GM23338 (cell line): ENCODE results near the gene NLRC4. TPM values are rescaled to one million over a fixed set of nuclear protein-coding genes. Genes with fewer than 3 reads are reported as not detected.

ENCODE experiments used
- ATAC-seq: fragments of 200-7000 bp; cut with Tn5 transposase; 3 replicates; pipeline ENCODE4 v1.9.1; 2020
- DNase-seq: peaks from one replicate; pipeline ENCODE4 v3.0.0-alpha.2; 2015; ENCODE audit warnings: low spot score
- H2AFZ ChIP-seq: fragments of 200-600 bp; sonication (generic); 2 replicates; pipeline ENCODE4 v1.8.0; 2016; ENCODE audit warnings: antibody characterized with exemption, mild to moderate bottlenecking, moderate library complexity
- H3F3A ChIP-seq: fragments of 200-600 bp; sonication (generic); replicated peaks from 2 replicates; pipeline ENCODE4 v1.8.0; 2017; ENCODE audit warnings: antibody characterized with exemption, mixed run types, low read depth
- H3K27ac ChIP-seq: fragments of 200-600 bp; sonication (generic); 2 replicates; pipeline ENCODE4 v1.6.1; 2016; ENCODE audit warnings: low read depth
- H3K27me3 ChIP-seq: fragments of 200-600 bp; sonication (generic); 2 replicates; pipeline ENCODE4 v1.8.0; 2016; ENCODE audit warnings: mild to moderate bottlenecking, mixed run types, moderate library complexity; ENCODE audit not compliant: insufficient read depth
- H3K36me3 ChIP-seq: fragments of 200-600 bp; sonication (generic); 2 replicates; pipeline ENCODE4 v1.8.0; 2016; ENCODE audit warnings: mild to moderate bottlenecking; ENCODE audit not compliant: insufficient read depth
- H3K4me1 ChIP-seq: fragments of 200-600 bp; sonication (generic); 2 replicates; pipeline ENCODE4 v1.8.0; 2016; ENCODE audit warnings: mild to moderate bottlenecking, moderate library complexity; ENCODE audit not compliant: insufficient read depth
- H3K4me2 ChIP-seq: fragments of 200-600 bp; sonication (generic); 2 replicates; pipeline ENCODE4 v1.7.1; 2017; ENCODE audit warnings: mixed run types
- H3K4me3 ChIP-seq: fragments of 200-600 bp; sonication (generic); 2 replicates; pipeline ENCODE4 v1.6.1; 2016; ENCODE audit warnings: mixed run types
- H3K79me2 ChIP-seq: fragments of 200-600 bp; sonication (generic); replicated peaks from 2 replicates; pipeline ENCODE4 v1.8.0; 2017; ENCODE audit warnings: mild to moderate bottlenecking; ENCODE audit not compliant: insufficient read depth
- H3K9me2 ChIP-seq: fragments of 200-600 bp; sonication (generic); 2 replicates; pipeline ENCODE4 v1.8.0; 2017; ENCODE audit not compliant: insufficient read depth
- H4K20me1 ChIP-seq: fragments of 200-600 bp; sonication (generic); replicated peaks from 2 replicates; pipeline ENCODE4 v1.8.0; 2017; ENCODE audit warnings: mild to moderate bottlenecking; ENCODE audit not compliant: insufficient read depth
- H3K27ac Mint-ChIP-seq: 2 replicates; pipeline ENCODE4 v1.8.0; 2020; ENCODE audit warnings: inconsistent platforms, mild to moderate bottlenecking, moderate library complexity, mixed read lengths
- H3K27me3 Mint-ChIP-seq: 3 replicates; pipeline ENCODE4 v1.8.0; 2022; ENCODE audit warnings: low read depth, mild to moderate bottlenecking, moderate library complexity, mixed read lengths, inconsistent platforms; ENCODE audit not compliant: insufficient read depth, poor library complexity
- H3K36me3 Mint-ChIP-seq: 3 replicates; pipeline ENCODE4 v1.8.0; 2021; ENCODE audit warnings: low read depth, mild to moderate bottlenecking, inconsistent platforms, moderate library complexity, mixed read lengths
- H3K4me1 Mint-ChIP-seq: 3 replicates; pipeline ENCODE4 v1.8.0; 2020; ENCODE audit warnings: mild to moderate bottlenecking, inconsistent platforms, mixed read lengths
- H3K4me3 Mint-ChIP-seq: 3 replicates; pipeline ENCODE4 v1.8.0; 2021; ENCODE audit warnings: moderate library complexity, mild to moderate bottlenecking, inconsistent platforms, mixed read lengths
- H3K9me3 Mint-ChIP-seq: 3 replicates; pipeline ENCODE4 v1.8.0; 2020; ENCODE audit warnings: moderate library complexity, mild to moderate bottlenecking, inconsistent platforms, mixed read lengths
- CTCF ChIP-seq, 2 experiments: fragments of 200-600 bp in 1 of 2; sonication (generic) in 1 of 2; conservative IDR thresholded peaks; 2 replicates each; pipeline versions ENCODE4 v1.5.1 to v1.6.1; 2016 to 2017; ENCODE audit warnings: antibody characterized with exemption in 2 of 2, low read depth in 2 of 2, mild to moderate bottlenecking in 2 of 2, moderate library complexity in 1 of 2
- ETS1 ChIP-seq: IDR thresholded peaks from 2 replicates; pipeline ENCODE4 v1.6.1; 2016; ENCODE audit warnings: antibody characterized with exemption
- NANOG ChIP-seq: IDR thresholded peaks from 2 replicates; pipeline ENCODE4 v1.6.1; 2016; ENCODE audit warnings: antibody characterized with exemption, borderline replicate concordance
- STAT1 ChIP-seq: IDR thresholded peaks from one replicate; pipeline ENCODE4 v1.6.1; 2016; ENCODE audit warnings: antibody characterized with exemption; ENCODE audit not compliant: unreplicated experiment
- ZNF114 ChIP-seq: fragments of 250-450 bp; sonication (Bioruptor Pico); IDR thresholded peaks from 2 replicates; pipeline ENCODE4 v1.5.0; 2020; ENCODE audit warnings: mild to moderate bottlenecking, moderate library complexity
- ZNF331 ChIP-seq: fragments of 250-450 bp; sonication (Bioruptor Pico); IDR thresholded peaks from 2 replicates; pipeline ENCODE4 v1.5.0; 2020; ENCODE audit warnings: low read depth, mild to moderate bottlenecking, moderate library complexity
- ZNF462 ChIP-seq: fragments of 250-450 bp; sonication (Bioruptor Pico); IDR thresholded peaks from 2 replicates; pipeline ENCODE4 v1.5.0; 2020; ENCODE audit warnings: mild to moderate bottlenecking, moderate library complexity
- polyA plus RNA-seq: library from polyadenylated mRNA; unstranded; fragments of >200 nt; fragmentation: Nextera tagmentation; extraction: Ambion mirVana; gene quantifications from 2 replicates; pipeline ENCODE4 v1.2.1, GENCODE V29; 2016
- total RNA-seq: library from RNA; depleted of rRNA; stranded (reverse); fragments of >200 nt; shearing (Covaris generic); gene quantifications from 2 replicates; pipeline ENCODE4 v1.2.3, GENCODE V29; 2014

Gene NLRC4
- total and polyA plus RNA-seq, 2 experiments from 2014 or later: 0.50 TPM; not detected in 1

GRCh38 chr2:32271063-32271462 is 6.4 kb upstream of the NLRC4 start:
- no peaks in the 10 kb centered on the region for H3K36me3 ChIP-seq
- no peaks in the 10 kb centered on the region for H3F3A ChIP-seq
- H3K27ac Mint-ChIP-seq: no peak overlapping the region
- H3K9me3 Mint-ChIP-seq: no peaks in the 10 kb centered on the region
- no peak for DNase-seq
- no peak overlapping the region for H3K4me2 ChIP-seq
- no peaks in the 10 kb centered on the region for H3K27me3 ChIP-seq
- no peaks in the 10 kb centered on the region for H3K4me1 ChIP-seq
- H3K9me2 ChIP-seq: no peaks in the 10 kb centered on the region
- H2AFZ ChIP-seq: no peak overlapping the region
- H3K4me1 Mint-ChIP-seq: no peaks in the 10 kb centered on the region
- H3K27ac ChIP-seq: no peak overlapping the region
- no peaks in the 10 kb centered on the region for H3K36me3 Mint-ChIP-seq
- no peaks in the 10 kb centered on the region for H3K79me2 ChIP-seq
- H3K4me3 Mint-ChIP-seq: no peak overlapping the region
- no peak overlapping the region for H3K4me3 ChIP-seq
- H4K20me1 ChIP-seq: no peaks in the 10 kb centered on the region
- TF ChIP-seq ZNF462 (CRISPR knock-in tag) (no peak), STAT1 (no peak), ZNF331 (CRISPR knock-in tag) (no peak), ZNF114 (no peak), NANOG (no peak), ETS1 (no peak)
- H3K27me3 Mint-ChIP-seq: no peaks in the 10 kb centered on the region
- no peak for ATAC-seq

GRCh38 chr2:32262105-32262504 is 2.6 kb downstream of the NLRC4 start:
- Mint-ChIP-seq H3K9me3 (no peaks in the 10 kb centered on the region), H3K27me3 (peaks cover 7% of the 10 kb centered on the region), H3K36me3 (no peaks in the 10 kb centered on the region), H3K27ac (no peak overlapping the region), H3K4me1 (no peaks in the 10 kb centered on the region), H3K4me3 (no peak overlapping the region)
- Histone ChIP-seq H3K27me3 (no peaks in the 10 kb centered on the region), H3K4me3 (no peak overlapping the region), H3K79me2 (no peaks in the 10 kb centered on the region), H2AFZ (no peak overlapping the region), H3K4me1 (no peaks in the 10 kb centered on the region), H3K36me3 (no peaks in the 10 kb centered on the region), H3K27ac (no peak overlapping the region), H3K4me2 (no peak overlapping the region), H3K9me2 (no peaks in the 10 kb centered on the region), H3F3A (no peaks in the 10 kb centered on the region), H4K20me1 (no peaks in the 10 kb centered on the region)
- DNase-seq: no peak
- no peak for ATAC-seq
- TF ChIP-seq CTCF (conservative IDR thresholded peaks at IDR 0.05; ENCODE audit: low read depth in 2 of 2): no peak
